G401.6 (cell line): ENCODE results near the gene SLC35B4.
"Not testable (repeated sequence)": the region's sequence is repeated elsewhere in the genome, so short reads cannot be mapped to it uniquely, and the experiment has no call there.

ENCODE experiments used
- FAIRE-seq: peaks from 2 replicates; lab custom pipeline; 2012; peaks lifted over from hg19 to GRCh38; lab: Jason Lieb, UNC

SLC35B4 gene

DNA sequence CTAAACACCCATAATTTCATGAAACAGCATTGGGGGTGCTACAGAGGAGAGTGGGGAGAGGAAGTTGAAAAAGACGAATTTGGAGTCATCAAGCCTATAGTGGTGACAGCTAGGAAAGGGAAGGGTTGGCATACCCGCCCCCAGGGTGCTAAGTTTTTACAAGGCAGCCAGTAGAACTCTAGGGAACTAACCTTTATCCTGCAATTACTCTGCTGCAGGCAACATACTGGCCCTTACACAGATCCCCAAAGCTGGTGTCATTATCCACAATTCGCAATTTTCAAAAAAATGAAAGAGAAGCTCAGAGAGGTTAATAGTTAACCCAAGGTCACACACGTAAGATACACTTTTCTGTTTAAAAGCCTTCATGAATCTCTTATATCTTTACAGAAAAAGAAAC, 14.2 kb upstream of the SLC35B4 start:
- FAIRE-seq: no peak

DNA sequence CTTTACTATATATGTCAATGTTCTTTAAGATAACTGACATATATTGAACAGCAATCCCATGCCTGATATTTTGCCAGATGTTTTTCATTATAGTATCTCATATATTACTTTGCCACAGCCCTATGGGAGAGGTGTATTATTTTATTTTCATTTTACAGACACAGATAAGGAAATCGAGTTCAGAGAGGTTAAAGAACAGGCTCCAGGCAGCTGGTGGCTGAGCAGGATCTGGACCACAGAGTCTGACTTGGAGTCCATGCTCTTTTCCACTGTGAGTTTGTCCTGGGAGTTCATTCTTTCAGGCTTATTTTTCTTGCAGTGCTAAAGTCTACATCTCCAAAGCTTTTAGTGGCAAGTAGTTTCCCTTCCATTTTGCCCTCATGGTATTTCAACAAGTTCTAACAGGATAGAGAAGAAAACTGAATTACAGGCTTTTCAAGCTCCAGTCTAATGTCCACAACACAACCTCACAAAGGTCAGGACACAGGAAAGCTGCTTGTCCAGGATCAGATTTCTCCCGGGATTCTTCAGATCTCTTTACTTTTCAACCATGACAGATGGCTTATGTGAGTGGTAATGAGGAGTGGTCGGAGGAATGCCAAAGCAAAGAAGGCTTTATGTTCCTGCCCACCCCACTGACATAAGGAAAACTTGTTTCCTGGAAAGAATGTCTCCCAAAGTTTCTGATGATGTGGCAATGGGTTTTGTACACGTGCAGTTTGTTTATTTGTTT, 13.1 kb upstream of the SLC35B4 start:
- FAIRE-seq: no peak

DNA sequence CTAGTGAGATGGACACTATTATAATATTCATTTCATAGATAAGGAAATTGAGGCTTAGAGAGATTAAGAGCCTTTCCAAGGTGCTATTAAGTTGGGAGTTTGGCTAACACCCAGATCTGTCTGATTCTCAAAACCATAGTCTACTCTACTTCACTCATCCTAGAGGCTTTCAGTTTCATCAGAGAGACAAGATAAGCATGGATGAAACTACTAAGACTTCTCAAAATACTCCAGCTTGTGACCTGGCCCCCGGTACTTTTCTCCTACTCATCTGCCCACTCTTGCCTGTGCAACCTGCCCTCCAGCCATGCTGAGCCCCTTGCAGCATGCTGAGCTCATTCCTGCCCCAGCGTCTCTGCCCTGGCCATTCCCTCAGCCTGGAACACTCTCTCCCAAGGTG, 12.2 kb upstream of the SLC35B4 start:
- no peak for FAIRE-seq

DNA sequence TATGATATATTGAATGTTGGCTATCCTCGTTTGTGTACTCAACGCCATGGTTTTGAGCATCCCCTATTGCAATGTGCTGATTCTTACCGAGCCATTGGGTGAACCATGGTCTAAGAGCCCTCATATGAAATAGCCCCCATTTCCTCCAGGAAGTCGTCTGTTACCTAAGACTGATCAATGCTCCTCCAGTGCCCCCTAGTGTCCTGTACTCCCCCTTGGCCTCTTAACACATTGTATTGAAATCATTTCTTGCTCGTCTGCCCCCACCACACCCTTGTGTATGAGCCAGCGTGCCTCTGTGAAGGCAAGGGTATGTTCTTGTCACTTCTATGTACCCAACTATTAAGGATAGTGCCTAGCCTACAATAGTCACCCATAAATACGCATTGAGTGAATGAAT, 11.2 kb upstream of the SLC35B4 start:
- no peak for FAIRE-seq

DNA sequence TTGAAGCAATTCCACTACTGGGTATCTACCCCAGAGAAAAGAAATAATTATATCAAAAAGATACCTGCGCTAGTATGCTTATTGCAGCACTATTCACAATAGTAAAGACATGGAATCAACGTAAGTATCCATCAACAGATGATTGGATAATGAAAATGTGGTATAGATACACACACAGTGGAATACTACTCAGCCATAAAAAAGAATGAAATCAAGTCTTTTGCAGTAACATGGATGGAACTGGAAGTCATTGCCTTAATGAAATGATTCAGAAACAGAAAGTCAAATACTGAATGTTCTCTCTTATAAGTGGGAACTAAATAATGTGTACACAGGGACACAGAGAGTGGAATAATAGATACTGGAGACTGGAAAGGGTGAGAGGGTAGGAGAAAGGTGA, 7.4 kb upstream of the SLC35B4 start:
- FAIRE-seq: no peak

DNA sequence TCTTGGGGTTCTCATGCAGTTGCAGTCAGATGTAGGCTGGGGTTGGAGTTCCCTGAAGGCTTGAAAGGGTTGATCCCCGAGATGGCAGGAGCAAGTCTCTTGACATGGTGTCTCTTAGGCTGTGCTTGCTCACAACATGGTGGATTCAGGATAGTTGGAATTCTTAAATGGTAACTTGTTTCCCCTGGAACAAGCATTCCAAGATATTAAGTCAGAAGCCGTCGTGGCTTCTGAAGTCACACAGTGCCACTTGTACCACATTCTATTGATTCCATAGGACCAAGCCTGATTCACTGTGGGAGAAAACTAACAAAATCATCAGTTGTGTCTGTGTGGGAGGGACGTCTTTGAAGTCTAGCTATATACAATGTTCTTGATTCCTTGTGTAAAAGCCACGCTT, 3.5 kb upstream of the SLC35B4 start:
- no peak for FAIRE-seq

DNA sequence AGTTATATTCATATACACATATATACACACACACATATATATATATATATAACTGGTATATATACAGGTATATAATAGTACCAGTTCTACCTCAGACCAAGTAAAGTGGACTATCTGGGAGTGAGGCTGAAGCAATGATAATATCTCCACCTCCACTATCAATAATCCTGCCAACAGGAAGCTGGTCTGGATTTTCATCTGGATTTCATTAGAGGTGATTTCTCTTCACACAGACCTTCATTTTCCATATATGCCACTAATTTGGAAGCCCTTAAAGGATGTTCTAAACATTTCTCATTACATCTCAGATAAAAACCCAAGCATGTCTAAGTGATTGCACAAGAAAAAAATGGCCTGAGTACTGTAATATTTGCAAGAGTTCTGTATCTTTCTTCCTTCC, 1.7 kb upstream of the SLC35B4 start:
- no peak for FAIRE-seq

DNA sequence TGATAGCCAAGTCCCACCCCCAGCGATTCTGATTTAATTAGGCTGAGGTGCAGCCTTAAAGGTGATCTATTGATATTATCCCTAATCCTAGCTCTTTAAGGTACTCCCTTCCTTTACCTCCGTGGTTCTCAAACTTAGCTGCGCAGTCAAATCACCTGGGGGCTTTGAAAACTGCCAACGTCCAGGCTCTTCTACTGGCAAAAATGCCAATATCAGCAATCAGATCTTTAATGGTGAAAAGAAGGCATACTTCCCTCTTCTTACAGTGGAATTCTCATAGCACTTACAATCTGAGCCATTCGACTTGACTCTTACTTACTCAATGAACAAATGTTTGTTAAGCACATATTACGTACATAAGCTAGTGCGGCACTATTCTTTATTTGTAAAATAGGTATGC, 704 bp upstream of the SLC35B4 start:
- no peak for FAIRE-seq

DNA sequence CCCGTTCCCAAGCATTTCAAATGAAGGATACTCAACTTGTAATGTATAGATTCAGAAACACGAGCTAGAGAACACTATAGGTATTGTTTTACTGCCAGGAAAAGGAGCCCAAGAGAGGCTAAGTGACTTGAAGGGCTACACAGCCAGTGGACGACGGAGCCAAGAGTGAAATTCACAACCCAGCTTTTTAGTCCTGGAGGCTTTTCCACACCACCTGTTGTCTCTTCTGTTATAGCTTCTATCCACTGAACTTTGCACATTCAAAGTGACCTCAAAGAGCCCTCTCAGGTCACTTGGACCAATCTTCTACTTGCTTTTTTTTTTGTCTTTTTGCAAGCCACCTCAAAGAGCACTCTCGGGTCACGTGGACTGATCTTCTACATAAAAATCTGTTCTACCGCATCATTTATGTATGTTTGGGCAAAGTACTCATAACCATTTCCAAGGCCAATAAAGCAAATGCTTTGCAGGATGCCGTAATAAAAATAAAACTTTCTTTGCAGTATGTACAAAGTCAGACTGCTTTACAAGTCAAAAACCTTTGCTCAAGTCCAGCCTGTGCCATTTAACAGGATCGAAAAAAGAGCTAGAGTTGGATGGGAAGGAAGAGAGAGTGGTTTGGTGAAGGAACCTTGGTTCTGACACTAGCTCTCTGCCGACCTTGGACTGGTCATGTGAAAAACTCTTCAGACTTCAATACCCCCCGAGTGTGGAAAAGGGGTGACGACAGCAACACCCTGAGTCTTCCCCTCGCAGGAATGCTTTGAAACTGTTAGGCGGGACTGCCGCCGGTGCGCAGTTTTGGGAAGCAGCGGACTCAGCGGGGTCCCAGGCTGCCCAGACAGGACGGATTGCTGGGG, 821 bp downstream of the SLC35B4 start:
- FAIRE-seq: no peak

DNA sequence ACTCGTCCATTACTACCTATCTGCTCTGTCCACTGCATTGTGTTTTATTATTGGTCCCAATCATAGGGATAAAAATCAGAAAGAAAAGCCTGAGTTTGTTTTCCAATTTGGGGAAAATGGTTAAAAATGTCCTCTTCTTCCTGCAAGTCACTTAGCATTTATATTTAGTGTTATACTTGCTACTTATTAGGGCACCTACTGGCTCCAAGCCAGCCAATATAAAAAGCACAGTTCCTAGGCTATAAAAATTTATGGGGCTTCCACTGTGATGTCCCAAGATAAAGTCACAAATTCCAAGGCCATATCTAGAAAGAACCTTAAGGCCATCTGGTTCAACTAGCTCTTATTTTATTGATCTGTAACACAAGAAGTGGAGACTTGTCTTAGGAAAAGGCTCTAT, 3.2 kb downstream of the SLC35B4 start:
- FAIRE-seq: no peak

DNA sequence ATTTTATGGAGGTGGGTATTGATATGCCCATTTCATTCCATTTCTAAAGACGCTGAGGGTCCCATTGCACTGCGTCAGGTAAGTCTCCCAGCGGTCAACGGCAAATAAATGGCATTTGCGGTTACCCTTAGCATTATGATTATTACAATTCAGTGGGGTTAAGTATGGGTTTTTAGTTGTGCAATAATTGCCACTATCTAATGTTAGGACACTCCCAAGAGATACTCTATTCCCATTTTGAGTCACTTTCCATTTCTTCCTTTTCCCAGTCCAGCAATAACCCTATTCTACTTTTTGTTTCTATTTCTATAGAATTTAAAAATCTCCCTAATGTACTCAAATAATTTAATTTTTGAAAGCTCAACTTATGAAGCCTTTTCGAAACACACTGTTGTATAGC, 4.0 kb downstream of the SLC35B4 start:
- no peak for FAIRE-seq

DNA sequence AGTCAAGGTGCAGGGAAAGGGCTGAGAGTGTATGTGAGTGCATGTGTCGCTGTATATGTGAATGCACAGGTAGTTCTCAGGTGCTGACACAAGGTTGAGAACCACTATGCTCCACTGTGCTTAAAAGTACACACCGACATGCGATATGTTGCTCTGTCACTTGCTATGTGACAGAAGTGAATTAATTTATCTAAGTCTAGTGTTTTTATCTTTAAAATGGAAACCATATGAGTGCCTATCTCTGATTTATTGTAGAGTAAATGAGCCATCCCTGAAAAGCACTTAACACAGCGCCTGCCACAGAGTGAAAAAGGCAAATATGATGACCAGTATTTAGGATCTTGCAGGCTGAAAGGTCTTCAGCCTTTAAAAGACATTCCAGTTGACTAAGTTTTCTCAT, 4.9 kb downstream of the SLC35B4 start:
- FAIRE-seq: no peak

DNA sequence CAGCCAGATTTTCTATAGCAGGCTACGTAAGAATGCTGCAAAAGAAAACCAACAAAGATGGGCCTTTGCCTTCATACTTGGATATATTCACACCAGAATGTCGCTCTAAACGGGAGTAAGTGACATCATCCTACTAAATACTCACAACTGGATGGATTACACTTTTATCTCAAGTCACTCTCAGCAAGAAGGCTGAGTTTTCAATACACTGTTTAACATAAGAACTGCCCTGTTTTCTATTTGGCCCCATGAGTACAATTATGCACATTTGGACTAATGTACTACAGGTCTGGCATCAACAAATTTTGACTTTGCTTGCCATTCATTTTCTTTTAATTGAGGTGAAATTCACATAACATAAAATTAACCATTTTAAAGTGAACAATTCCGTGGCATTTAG, 8.2 kb downstream of the SLC35B4 start:
- no peak for FAIRE-seq

DNA sequence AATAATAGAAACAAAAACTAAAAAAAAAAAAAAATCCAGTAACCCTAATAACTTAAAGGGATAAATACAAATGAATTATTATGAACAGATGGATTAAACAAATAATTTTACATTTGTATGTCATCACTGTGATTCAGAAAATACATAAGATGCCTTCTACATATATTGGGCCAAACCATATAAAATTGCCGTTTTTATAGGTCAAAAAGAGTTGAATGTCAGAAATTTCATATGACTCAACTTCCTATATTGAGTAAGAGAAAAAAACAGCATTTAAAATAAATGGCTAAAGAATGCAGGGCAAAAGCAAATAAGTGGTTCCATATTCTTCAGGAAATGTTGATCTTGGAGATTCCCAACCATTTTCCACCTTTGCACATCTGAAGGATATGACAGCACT, 9.4 kb downstream of the SLC35B4 start:
- no peak for FAIRE-seq

DNA sequence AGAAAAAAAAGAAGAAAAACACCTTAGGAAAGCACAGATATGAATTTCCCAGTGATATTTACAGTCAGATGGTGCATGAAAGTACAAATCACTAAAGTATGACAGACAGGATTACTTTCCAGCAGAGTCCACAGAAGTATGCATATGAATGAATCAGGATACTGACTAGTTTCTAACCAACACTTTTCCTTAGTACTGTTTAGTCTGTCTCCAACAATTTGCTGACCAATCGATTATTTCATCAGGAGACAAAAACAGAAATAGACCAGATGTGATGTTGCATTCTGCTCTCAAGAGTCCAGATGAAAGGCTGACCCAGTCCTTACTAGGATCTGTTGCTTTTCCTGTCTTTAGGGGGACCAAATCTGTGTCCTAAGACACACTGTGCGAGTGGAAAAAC, 14.6 kb downstream of the SLC35B4 start:
- no peak for FAIRE-seq

DNA sequence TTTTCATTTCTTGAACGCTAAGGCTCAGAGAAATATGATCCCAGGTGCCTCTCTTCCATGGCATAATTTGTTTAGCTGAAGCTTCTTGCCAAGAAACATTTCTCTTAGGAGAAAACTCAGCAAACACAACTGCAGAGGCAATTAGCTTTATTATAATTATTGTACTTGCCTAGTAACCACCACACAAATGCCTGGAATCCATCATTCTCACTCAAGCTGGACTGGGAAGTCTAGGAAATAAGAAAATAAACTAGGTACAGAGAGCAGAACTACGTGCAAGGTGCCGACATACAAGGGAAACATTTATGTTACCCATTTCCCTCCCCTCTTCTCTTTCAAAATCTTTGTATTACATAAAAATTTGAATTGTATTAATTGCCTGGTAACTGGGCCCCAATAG, 15.1 kb downstream of the SLC35B4 start:
- FAIRE-seq: no peak

DNA sequence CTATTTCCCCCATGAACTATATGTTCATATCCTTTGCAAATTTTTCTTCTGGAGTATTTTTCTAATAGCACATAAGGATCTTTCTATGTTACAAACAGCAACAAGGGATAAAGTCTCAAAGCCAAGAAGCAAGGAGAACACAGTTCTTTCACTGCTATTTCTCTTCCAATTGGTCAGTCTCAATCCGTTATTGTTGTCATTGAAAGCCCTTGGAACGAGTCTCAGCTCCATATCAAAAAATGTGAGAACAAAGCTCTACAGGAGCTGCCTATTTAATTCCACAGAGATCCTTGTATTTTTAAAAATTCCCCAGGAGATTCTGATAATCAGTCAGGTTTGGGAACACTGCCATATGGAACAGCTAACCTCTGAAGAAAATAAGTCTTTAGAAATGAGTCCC, 15.7 kb downstream of the SLC35B4 start:
- no peak for FAIRE-seq

DNA sequence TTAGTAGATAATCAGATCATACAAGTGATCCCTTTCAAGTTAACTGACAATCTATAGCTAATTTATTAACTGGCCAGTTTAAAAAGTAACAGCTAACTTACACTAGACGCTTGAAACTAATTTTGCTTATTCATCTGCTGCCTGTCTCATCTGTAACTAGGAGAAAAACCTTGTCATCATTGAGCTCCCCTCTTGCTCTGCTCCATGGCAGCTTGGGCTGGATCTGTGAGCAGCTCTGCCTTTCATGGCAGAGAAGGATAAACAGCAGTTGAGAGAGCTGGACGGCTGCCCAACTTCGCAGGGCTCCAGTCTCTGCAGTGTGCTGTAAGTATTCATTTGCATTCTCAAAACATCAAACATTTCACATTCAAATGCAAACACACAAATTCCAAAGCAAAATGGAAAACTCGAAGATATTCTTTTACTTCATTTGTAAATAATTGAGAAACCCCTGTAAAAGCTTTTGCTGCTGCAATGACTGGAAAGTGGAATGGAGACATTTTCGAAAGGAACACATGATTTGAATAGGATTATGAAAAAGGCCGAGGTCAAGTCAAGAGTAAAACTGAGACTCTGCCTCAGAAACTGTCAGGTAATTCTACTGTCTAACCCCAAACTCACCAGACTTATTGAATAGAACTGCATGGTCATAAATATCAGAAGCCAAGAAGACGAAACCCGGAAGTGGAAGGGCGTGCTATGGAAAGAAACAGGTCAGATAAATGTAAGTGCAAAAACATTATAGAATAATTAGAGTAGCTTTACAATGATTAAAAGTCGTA, 17.6 kb downstream of the SLC35B4 start:
- FAIRE-seq: no peak

DNA sequence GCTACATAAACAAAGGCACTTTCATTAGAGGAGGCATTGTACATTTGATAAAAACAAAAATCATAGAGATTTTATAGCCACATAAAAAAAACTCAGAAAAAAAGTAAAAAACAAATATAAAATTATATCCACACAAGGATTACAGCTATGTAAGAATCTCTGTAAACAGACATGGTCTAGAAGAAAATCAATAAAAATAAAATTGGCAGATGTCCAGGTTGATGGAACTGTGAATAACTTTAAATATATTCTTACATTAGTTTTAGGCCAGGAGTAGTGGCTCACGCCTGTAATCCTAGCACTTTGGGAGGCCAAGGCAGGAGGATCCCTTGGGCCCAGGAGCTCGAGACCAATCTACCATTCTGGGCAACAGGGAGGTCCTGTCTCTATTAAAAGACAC, 19.2 kb downstream of the SLC35B4 start:
- FAIRE-seq: no peak

DNA sequence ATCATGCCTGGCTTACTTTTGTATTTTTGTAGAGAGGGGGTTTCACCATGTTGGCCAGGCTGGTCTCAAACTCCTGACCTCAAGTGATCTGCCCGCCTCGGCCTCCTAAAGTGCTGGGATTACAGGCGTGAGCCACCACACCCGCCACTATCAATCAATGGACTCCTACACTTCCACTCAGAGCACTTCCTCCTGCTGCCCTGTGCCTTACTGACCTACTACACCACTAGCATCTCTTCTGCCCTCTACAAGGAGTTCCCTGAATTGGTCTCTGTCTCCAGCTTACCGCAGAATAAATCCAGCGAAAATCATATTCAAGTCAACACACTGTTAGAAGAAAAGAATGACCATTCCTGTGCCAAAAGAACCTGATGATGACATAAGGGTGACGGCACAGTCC, 20.7 kb downstream of the SLC35B4 start:
- FAIRE-seq: not testable (repeated sequence)

DNA sequence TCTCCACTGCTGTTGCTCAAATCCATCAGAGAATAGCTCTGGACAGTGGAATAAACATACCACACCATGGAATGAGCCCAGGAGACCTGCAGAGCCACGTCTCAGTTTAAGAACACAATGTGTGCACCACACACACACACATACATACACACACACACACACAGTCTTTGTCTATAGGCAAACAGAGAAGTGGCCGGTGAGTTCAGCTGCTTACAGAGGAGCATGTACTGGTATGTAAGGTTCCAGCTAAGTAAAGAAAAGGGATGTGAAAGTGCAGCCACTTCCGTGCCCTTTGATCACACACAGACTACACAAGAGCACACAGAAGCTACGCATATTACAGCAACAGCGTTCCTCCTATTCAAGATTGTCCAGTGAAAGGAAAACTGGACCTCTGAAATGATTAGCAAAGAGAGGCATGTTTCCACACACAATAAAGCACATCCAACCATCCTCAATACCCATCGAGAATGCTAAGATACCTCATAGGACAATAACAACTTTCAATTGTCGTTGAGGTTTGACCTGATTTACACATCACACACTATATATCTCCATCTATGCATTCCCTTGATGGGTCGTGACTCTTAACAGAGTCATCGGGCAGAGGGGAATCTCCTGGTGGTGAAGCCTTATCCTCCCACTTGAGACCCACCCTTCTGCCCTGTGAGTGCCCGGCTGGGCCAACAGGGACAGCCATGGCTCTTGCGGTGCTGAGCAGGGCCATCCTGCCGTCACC, 23.6 kb downstream of the SLC35B4 start:
- FAIRE-seq: no peak

DNA sequence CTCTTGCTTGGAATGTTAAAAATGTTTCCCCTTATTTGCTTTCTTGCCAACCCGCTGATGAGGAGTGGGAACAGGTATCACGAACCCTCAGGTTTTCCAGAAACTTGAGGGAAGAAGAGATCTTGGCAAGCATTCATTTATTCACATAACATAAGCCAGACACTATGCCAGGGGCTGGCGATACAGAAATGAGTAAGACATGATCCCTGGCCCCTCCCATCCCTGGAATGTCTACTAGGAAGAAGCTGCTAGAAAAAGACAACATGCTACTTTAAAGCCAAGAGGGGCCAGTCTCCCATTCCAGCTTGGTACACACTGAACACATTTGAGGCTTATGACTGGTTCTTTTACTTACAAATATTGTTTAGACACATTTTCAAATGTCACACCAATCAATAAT, 26.4 kb downstream of the SLC35B4 start:
- FAIRE-seq: no peak
